Upper lobe of left lung (tissue), 6 donors: ENCODE measurements around the gene CCDC192. TPM values are rescaled to one million over a fixed set of nuclear protein-coding genes. Genes with fewer than 3 reads are reported as not detected.

Source experiments
- ATAC-seq, 2 donors: fragments of 200-7000 bp; cut with Tn5 transposase; one replicate each; pipeline ENCODE4 v1.9.1; 2022; ENCODE audit warnings: mild to moderate bottlenecking in 2 of 2, moderate library complexity in 2 of 2; ENCODE audit not compliant: low FRiP score in 2 of 2
- DNase-seq, 2 donors: peaks; one replicate each; pipeline ENCODE4 v3.0.0-alpha.2; 2019 to 2020
- H3K27ac ChIP-seq, 4 donors: fragments of 200-600 bp; sonication (generic); one replicate each; pipeline ENCODE4 v1.5.1; 2016 to 2019
- H3K27me3 ChIP-seq, 4 donors: fragments of 200-600 bp; sonication (generic); one replicate each; pipeline ENCODE4 v1.5.1; 2017 to 2019
- H3K36me3 ChIP-seq, 4 donors: fragments of 200-600 bp; sonication (generic); one replicate each; pipeline ENCODE4 v1.5.1; 2016 to 2019
- H3K4me1 ChIP-seq, 4 donors: fragments of 200-600 bp; sonication (generic); one replicate each; pipeline ENCODE4 v1.5.1; 2018 to 2019
- H3K4me3 ChIP-seq, 4 donors: fragments of 200-600 bp; sonication (generic); one replicate each; pipeline ENCODE4 v1.5.1; 2017 to 2019; ENCODE audit warnings: mild to moderate bottlenecking in 2 of 4, moderate library complexity in 1 of 4
- H3K9me3 ChIP-seq, 4 donors: fragments of 200-600 bp; sonication (generic); one replicate each; pipeline ENCODE4 v1.5.1; 2018 to 2019
- CTCF ChIP-seq, 6 experiments: fragments of 450-650 bp in 4 of 6; fragments of 200-600 bp in 2 of 6; sonication (generic) in 2 of 6; IDR thresholded peaks; one replicate each; pipeline ENCODE4 v1.5.1; 2016 to 2019; ENCODE audit warnings: antibody characterized with exemption in 6 of 6
- EP300 ChIP-seq, 4 donors: sonication (generic); formaldehyde crosslinking; IDR thresholded peaks; one replicate each; pipeline ENCODE4 v1.5.1; 2017; ENCODE audit warnings: antibody characterized with exemption in 4 of 4, control low read depth in 2 of 4
- POLR2A ChIP-seq, 4 donors: fragments of 450-650 bp; IDR thresholded peaks; one replicate each; pipeline ENCODE4 v1.5.1; 2016 to 2017; ENCODE audit warnings: antibody characterized with exemption in 4 of 4, mild to moderate bottlenecking in 2 of 4
- POLR2AphosphoS5 ChIP-seq, 2 donors: sonication (generic); formaldehyde crosslinking; IDR thresholded peaks; one replicate each; pipeline ENCODE4 v1.5.1; 2017; ENCODE audit warnings: antibody characterized with exemption in 2 of 2
- WGBS, 2 donors: methylation state at CpG; one replicate each; pipeline ENCODE4 v1.1.5; 2017 to 2018; 5-methylcytosine and 5-hydroxymethylcytosine counted together
- total RNA-seq, 6 donors: library from RNA; depleted of rRNA in 4 of 6; stranded (reverse); fragments of >200 nt in 4 of 6; gene quantifications; one replicate each; pipeline versions ENCODE4 v1.1.0 to v1.2.1, GENCODE V29; 2016 to 2021
- donor health status: DM: no; HTN: no; CAD: no; lungs with moderate emphysema.
- donor health status: DM: no; HTN: yes; CAD: no; lungs with severe emphysema.

Gene CCDC192
- total RNA-seq, 6 donors from 2014 or later = 0.76 TPM; not detected in 5

GRCh38 chr5:127754259-127754658 lies 51.1 kb downstream of the CCDC192 start:
- no peak overlapping the region for H3K27ac ChIP-seq
- H3K36me3 ChIP-seq = no peaks in the 10 kb centered on the region
- ATAC-seq = peak in 1 of 2 donors; percentile 43
- 44 to 46% methylated on average over 4 of the region's 4 CpGs for WGBS, 2 donors
- H3K4me1 ChIP-seq = no peaks in the 10 kb centered on the region
- H3K9me3 ChIP-seq = no peaks in the 10 kb centered on the region
- TF ChIP-seq EP300 (IDR thresholded peaks at IDR 0.05) (no peak), POLR2AphosphoS5 (IDR thresholded peaks at IDR 0.05) (no peak), CTCF (IDR thresholded peaks at IDR 0.05) (no peak), POLR2A (IDR thresholded peaks at IDR 0.05) (no peak)
- H3K4me3 ChIP-seq = no peak overlapping the region
- no peaks in the 10 kb centered on the region for H3K27me3 ChIP-seq
- DNase-seq = no peak

- DNase-seq (no peak), ATAC-seq (no peak)
- TF ChIP-seq POLR2AphosphoS5 (IDR thresholded peaks at IDR 0.05) (no peak), EP300 (IDR thresholded peaks at IDR 0.05) (no peak), POLR2A (IDR thresholded peaks at IDR 0.05) (no peak), CTCF (IDR thresholded peaks at IDR 0.05) (no peak)
- WGBS, 2 donors = 77% methylated on average over 2 of the region's 2 CpGs
- Histone ChIP-seq H3K36me3 (no peaks in the 10 kb centered on the region), H3K27me3 (no peaks in the 10 kb centered on the region), H3K4me3 (no peak overlapping the region), H3K4me1 (no peaks in the 10 kb centered on the region), H3K9me3 (no peaks in the 10 kb centered on the region), H3K27ac (no peak overlapping the region)
Observed at GRCh38 chr5:127754706-127755105, 51.5 kb downstream of the CCDC192 start.

- no peaks in the 10 kb centered on the region for H3K9me3 ChIP-seq
- no peak for TF ChIP-seq EP300 (IDR thresholded peaks at IDR 0.05)
- peak in 5 of 6 experiments; percentile 10 to 53 (median 46) for TF ChIP-seq CTCF (IDR thresholded peaks at IDR 0.05)
- no peak for TF ChIP-seq POLR2AphosphoS5 (IDR thresholded peaks at IDR 0.05)
- DNase-seq (peak in 1 of 2 donors; percentile 36), ATAC-seq (peak; percentile 43 to 53)
- no peaks in the 10 kb centered on the region for H3K27me3 ChIP-seq
- H3K36me3 ChIP-seq = no peaks in the 10 kb centered on the region
- H3K27ac ChIP-seq = no peak overlapping the region
- no peak overlapping the region for H3K4me3 ChIP-seq
- peaks cover 0 to 2% (median 0%) of the 10 kb centered on the region in 4 donors for H3K4me1 ChIP-seq
- WGBS, 2 donors = 23 to 30% methylated on average over 1 of the region's 1 CpG
Observed at GRCh38 chr5:127757576-127757975, 54.4 kb downstream of the CCDC192 start.

GRCh38 chr5:127758766-127759283 lies 55.6 kb downstream of the CCDC192 start:
- no peak overlapping the region for H3K27ac ChIP-seq

DNA sequence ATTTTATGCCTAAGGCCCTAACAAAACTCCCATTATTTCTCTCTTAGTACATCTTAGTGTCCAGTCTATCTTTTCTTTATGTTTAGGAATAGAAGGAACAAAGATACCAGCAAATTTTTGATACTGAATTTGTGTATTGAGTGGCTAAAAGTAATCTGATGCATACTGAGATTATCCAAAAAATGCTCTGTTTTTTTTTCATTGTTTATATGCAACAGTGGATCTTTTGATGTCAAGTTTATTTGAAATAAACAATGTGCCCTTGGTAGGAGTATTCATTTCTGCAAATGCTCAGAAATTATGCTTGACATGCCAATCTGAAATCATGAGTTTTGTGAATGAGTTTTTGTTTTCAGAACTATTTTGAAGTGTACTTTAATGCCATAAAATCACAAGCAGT lies 58.7 kb downstream of the CCDC192 start:
- H3K27ac ChIP-seq = no peak overlapping the region
- H3K9me3 ChIP-seq = no peaks in the 10 kb centered on the region
- TF ChIP-seq POLR2A (IDR thresholded peaks at IDR 0.05) (no peak), POLR2AphosphoS5 (IDR thresholded peaks at IDR 0.05) (no peak), EP300 (IDR thresholded peaks at IDR 0.05) (no peak), CTCF (IDR thresholded peaks at IDR 0.05) (no peak)
- no peak for DNase-seq
- H3K4me1 ChIP-seq = peaks cover 0 to 2% (median 0%) of the 10 kb centered on the region in 4 donors
- H3K27me3 ChIP-seq = no peaks in the 10 kb centered on the region
- no peaks in the 10 kb centered on the region for H3K36me3 ChIP-seq
- ATAC-seq = no peak
- H3K4me3 ChIP-seq = no peak overlapping the region

More at GRCh38 chr5:127758766-127759283, 55.6 kb downstream of the CCDC192 start:
- Histone ChIP-seq H3K27me3 (no peaks in the 10 kb centered on the region), H3K36me3 (no peaks in the 10 kb centered on the region), H3K9me3 (no peaks in the 10 kb centered on the region), H3K4me3 (no peak overlapping the region), H3K4me1 (peaks cover 0 to 2% (median 0%) of the 10 kb centered on the region in 4 donors)
- DNase-seq (no peak), ATAC-seq (no peak)
- no peak for TF ChIP-seq EP300 (IDR thresholded peaks at IDR 0.05)
